OCI-M2 (cell line): ENCODE measurements around the gene PWWP2B.

Experiments
- DNase-seq: peaks from one replicate; lab custom pipeline; 2025; ENCODE audit not compliant: unreplicated experiment; lab: John Stamatoyannopoulos, UW

Gene PWWP2B

DNA sequence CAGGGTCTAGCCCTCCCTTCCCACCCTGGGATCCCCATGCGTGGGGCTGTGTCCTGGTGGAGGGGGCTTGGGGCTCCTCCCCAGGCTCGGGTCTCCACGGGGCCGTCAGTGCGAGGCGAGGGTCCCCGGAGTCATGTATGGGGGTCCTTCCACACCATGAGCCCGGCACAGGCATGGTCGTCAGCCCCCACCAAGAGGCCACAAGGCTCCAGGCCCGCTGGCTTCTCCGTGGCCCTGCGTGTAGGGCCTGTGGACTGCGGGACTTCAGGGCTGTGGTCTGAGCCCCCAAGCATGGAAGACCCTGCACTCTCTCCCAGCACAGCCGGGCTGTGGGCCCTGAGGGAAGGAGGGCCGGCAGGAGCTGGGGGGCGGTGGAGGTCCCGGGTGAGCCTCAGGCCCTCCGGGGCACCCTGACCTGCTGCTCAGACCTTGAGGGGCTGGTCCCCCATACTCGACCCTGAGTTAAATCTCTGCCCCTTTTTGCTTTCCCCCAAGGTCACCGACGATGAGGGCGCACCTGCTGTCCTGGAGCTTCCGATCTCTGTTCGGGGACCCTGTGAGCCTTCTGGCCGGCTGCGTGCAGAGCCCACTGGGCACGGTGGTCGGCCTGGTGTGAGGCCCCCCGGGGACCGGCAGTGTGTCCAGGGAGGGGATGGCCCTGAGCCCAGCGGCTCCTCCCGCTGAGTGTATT is 19.7 kb downstream of the PWWP2B start:
- DNase-seq = no peak

DNA sequence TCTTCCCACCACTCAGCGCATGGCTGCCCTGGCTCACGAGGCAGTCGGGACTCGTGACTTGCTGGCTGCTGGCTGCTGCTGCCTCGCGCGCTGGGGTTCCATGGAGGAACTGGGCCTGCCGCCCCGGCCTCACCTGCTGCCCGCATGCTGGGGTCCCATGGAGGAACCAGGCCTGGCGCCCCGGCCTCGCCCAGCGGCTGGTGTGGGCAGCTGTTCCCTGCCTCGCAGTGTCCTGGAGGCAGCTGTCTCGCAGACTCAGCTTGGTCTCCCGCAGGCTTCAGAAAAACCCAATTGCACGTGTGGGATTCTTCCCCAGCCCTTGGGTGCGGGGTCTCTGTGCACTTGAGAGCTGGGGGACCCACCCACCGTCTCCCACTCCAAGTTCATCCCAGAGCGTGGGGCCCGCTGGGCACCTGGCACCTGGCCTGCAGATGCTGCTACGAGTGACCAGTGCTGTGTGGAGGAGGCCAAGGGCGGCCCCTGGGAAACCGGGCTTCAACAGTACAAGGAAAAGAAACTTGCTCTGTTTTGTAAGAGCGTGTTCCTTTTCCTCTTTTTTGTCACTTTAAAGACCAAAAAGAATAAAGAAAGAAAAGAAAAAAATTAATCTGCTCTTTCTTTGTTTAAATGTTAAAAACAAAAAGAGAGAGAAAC is 20.4 kb downstream of the PWWP2B start:
- no peak for DNase-seq

DNA sequence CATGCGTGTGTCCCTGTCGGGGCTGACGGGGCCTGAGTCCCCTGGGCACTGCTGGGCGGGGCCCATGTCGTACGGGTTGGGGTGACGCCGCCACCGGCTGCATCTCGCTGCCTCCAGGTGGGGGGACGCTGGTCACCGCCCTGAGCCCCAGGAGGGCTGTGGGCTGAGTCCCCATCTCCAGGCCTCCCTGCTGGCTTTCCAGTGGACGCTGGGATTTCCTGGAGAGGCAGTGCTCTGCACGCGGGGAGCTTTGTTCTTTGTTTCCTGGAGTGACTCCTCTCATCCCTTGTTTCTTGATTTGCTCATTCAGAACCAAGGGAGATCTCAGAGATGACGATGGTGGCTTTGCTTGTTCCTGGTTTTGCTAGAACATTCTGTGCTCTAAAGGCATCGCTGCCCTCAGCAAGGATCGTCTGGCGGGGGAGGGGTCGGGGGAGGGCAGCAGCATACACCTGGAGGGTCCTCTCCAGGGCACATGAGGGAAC is 21.0 kb downstream of the PWWP2B start:
- no peak for DNase-seq

DNA sequence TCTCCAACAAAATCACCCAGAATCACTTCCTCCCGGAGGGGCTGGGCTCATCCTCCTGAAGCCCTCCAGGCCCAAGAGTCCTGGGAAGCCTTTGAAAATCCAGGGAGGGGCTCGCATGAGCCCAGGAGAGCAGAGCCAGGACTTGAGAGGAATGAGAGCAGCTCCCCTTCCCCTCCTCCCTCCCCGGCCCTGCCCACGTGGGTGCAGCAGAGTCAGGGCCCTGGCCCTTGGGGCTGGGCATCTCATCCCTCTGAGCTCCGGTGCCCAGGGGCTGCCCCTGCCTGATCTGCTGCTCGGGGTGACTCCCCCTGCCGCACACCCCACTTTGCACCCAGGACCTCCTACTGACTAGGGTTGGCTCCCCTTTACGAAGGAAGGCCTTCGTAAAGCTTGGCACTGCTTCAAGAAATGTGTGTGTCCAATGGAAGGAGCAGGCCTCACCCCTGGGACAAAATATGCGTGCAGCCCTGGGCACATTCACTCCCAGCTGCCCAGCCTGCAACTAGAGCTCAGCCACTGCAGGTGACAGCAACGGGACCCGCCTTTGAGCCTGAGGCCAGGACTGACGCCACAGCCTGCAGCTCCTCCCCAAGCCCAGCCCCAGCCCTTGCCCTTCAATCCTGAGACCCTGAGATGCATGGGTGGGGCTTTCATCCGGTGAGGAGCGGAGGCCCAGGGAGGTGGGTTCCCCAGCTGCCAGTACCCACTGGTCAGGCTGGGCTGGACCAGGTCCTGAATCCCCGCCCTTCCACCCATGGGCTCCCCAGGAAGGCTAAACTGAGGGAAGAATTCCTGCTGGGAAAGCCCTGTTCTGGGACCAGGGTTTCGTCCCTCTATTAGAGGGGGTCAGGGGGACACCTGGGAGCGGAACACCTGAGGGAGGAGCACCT is 21.8 kb downstream of the PWWP2B start:
- DNase-seq = no peak

DNA sequence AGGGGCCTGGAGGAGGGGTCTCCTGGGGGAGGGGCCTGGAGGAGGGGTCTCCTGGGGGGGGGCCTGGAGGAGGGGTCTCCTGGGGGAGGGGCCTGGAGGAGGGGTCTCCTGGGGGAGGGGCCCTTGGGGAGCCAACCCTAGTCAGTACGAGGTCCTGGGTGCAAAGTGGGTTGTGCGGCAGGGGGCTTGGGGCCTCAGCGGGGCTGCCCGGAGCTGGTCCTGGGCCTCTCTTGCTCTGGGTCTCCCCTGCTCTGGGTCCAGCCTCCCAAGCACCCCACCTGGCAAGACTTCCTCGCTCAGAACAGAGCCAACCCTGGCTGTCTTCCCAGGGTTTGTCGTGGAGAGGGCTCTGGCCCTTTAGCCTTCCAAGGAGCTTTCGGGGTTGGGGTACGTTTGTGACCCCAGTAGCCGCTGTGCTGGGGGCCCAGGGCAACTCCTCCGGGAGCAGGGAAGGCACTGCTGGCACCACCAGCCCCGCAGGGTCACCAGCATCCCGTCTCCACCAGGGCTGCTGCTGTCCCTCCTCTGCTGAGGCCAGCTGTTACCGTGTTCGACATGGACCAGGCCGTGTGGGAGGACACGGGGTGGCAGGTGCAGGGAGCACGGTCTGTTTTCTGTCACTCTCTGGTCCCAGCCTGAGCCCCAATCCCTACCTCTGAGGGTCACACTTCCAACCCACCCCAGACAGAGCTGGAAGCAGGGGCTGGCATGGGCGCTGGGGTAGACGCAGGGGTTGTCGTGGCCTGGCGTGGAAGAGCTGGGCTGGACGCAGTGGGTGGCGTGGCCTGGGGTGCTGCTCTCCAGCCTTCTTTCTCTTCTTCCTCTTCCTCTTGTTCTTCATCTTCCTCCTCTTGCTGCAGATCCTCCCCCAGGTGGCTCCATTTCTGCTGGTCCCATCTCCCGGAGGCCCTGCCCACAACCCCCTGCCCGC is 22.8 kb downstream of the PWWP2B start:
- no peak for DNase-seq

DNA sequence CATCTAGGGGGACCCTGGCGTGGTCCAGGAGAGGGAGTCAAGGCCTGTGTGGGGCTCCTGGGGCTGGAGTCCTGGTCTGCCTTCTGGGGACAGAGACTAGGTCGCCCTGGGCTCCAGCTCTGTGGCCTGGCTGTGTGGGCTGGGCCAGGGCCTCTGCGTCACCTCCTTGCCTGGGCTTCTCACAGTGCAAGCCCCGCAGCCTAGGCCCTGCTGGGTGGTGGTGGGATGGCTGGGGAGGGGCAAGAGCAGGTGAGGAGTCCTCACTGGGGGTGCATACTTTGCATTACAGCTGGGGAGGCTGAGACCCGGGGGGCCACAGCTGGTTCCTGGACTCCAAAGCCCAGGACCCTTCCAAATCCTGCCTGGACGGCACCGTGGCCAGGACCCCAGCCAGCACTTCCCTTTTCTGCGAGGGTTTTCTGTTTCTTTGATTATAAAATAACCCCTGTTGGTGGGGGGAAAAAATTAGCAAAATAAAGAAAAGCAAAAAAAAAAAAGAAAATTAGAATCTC is 23.5 kb downstream of the PWWP2B start:
- no peak for DNase-seq

DNA sequence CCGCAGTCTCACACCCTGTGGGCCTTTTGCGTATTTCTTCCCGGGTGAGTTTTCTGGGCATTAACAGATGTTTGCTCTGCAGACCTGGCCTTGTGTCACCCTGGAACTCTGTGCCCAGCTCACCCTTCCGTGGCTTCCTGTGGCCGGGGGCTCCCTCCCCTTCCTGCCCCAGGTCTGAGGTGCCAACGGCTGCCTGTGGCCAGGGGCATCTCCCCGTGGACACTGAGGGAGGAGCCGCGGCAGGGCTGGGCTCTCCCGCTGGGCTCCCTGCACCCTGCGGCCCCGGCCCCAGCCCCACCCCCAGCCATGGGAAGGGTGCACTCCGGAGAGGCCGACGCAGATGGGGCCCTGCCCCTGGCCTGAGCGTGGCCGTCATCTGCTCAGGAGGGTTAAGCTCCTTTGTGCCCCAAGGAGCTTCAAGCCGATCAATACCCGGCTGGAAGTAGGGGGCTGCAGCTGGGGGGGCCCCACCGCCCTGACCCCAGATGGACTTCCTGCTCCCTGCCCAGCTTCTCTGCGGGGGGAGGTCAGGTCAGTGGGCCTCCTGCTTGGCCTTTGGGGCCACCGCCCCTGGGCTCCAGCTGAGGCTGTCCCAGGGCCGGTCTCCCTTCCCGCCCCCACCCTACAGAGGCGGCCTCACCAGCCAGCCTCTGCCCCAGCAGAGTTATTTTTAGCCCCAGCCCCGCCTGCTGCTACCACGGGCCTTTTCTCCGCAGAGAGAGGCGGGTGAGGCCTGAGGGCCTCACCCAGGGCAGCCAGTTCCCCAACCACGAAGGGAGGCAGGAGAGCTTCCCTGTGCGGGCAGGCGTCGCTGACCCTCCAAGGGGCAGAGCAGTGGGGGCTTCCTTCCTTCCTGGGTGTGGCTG is 24.2 kb downstream of the PWWP2B start:
- no peak for DNase-seq

DNA sequence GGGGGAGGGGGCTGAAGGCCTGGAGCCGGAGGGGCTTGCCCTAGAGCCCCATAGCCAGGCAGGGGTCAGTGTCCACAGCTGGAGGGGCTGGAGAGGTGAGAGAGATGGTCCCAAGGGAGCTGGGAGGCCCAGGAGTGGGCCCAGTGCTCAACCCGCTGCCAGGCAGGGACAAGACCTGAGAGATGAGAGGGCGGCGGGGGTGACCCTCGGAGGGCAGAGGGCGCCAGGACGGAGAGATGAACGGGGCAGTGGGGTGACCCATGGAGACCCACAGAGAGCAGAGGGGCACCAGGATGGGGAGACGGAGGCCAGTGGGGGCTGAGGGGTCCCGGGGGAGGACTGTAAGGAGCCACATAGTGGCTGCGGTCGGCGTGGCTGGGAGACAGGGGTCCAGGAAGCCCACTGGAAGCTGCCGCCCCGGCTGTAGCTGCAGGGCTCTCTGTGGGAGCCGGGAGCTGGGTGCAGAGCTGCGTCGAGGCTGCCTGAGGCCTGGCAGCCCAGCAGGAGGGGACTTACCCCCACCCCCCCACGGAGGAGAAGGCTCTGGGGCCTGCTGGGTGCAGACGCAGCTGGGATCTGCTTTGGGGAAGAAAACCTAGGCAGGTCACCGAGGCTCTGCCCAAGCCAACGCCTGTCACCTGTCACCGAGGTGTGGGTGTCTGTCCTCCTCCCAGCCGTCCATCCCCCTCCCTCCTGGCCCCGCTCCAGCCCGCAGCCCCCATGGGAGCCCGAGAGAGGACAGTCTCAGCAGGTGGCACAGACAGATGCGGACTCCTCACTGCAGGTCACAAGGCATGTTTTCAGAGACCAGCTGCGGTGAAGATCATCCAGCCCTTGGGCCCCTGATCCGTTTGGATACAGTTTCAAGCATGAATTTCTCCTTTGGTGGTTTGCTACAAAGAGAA is 25.1 kb downstream of the PWWP2B start:
- no peak for DNase-seq

DNA sequence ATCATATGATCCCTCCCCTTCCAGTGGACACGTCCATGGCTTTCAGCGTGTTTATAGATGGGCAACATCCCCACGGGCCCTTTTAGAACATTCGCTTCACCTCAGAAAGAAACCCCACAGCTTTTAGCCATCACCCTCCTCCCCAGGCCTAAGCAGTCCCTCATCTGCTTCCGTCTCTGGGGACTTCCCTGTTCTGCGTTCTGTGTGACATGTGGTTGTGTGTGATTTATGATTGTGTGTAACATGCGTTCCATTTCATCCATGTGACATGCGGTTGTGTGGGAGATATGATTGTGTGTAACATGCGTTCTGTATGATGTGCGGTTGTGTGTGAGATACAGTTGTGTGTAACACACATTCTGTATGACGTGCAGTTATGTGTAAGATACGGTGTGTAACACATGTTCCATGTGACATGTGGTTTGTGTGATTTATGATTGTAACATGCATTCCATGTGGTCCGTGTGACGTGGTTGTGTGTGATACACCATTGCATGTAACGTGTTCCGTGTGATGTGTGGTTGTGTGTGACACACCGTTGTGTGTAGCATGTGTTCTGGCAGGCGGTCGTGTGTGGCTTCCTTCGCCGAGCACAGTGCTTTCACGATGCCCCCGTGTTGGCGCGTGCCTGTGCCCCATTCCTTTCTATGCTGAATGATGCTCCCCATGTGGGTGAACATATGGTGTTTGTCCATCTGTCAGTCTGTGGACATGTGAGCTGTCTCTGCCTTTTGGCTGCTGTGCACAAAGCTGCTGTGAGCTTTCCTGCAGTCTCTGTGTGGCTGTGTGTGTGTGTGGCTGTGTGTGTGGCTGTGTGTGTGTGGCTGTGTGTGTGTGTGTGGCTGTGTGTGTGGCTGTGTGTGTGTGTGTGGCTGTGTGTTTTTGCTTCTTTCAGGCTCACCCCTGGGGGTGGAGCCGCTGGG is 26.2 kb downstream of the PWWP2B start:
- no peak for DNase-seq

DNA sequence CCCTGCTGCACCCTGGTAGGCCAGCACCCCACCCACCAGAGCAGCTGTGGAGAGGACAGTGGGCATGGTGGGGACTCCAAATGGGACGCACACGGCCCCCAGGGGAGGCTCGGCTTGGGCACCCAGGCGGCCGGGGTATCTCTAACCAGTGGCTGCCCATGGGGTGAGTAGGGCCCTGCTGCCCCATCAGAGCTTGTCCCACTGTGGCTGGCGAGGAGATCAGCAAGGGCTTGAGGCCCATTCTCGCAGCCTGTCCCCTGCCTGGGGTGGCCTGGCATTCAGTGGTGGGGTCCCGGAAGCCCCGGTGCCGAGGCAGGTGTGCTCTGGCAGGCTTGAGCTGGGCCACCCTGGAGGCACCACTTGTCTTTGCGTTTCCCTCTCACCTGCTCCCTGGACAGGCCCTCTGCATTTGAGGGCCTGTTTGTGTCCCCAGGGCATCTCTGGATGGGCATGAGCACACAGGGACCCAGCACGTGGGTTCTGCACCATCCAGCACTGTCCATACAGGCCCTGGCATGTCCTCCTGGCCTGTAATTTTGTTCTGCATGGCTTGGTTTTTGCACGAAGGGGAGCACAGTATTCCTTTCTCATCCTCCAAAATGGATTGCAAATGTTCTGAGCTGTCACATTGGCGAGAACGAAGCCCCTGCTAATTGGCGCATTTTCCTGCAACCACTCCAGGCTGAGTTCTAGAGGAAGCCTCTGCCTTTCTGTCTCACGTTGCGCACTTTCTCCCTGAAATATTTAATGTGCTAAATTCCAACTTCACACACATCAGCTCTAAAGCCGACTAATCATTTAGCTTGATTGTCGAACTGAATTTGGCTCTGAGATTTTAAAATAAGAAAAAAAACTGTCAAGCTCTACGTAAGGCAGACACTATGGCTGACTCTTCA is 27.2 kb downstream of the PWWP2B start:
- DNase-seq = no peak

DNA sequence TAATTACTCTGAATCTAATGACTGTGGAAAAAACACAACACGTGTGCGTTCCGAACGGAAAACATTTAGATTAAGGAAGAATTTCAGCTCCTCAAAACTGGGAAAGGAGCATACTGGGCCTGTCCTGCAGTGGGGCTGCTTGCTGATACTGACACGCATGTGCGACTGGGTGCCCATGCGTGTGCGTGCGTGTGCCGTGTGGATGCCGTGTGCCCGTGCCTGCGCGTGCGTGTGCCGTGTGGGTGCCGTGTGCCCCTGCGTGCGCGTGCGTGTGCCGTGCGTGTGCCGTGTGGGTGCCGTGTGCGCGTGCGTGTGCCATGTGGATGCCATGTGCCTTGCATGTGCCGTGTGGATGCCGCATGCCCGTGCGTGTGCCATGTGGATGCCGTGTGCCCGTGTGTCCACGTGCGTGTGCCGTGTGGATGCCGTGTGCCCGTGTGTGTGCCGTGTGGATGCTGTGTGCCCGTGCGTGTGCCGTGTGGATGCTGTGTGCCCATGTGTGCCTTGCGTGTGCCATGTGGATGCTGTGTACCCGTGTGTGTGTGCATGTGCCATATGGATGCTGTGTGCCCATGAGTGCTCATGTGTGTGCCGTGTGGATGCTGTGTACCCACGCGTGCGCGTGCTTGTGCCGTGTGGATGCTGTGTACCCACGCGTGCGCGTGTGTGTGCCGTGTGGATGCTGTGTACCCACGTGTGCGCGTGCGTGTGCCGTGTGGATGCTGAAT is 28.2 kb downstream of the PWWP2B start:
- no peak for DNase-seq

DNA sequence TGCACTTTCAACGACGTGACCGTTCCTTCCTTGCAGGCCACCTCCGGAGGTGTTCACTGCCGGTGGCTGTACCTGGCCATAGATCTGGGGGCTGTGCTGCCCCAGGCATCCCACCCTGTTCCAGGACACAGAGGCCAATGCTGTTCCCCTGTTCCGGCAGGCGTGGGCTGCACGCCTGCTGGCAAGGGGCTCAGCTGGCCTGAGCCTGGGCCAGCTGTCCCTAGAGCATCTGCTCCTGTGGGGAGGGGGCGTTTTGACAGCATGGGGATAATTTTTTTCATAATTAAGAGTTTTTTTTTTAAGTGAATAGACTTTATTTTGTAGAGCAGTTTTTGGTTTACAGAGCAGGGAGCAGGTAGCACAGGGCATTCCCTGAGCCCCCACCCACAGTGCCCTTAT is 28.8 kb downstream of the PWWP2B start:
- no peak for DNase-seq

DNA sequence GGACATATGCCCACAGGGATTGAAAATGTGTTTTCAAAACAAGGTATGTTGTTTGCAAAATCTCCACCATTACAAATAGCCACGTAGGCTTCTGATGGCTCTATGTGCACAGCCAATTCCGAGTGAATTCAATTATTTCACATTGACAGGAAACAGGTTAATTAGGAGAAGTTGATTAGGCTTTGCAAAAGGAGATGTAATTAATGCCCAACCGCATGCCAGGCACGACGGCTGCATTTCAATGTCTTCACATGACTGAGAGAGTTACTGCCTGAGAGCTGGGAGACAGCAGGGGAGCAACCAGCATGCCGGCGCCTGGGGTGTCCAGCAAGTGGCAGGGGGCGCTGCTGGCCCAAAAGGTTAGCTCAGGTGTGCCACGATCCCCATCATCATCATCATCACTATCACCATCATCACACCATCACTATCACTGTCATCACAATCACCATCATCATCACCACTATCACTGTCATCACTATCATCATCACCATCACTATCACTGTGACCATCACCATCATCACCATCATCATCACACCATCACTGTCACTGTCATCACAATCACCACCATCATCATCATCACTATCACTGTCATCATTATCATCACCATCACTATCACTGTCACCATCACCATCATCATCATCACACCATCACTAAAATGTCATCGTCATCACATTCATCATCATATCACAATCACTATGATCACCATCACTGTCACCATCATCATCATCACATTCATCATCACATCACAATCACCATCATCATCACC is 30.2 kb downstream of the PWWP2B start:
- no peak for DNase-seq

DNA sequence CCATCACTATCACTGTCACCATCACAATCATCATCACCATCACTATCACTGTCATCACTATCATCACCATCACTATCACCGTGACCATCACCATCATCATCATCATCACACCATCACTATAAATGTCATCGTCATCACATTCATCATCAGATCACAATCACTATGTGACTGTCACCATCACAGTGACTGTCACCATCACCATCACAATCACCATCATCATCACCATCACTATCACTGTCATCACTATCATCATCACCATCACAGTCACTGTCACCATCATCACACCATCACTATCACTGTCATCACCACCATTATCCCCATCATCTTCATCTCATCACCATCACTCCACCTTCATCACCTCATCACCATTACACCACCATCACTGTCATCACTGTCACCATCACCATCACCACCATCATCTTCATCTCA is 31.0 kb downstream of the PWWP2B start:
- no peak for DNase-seq

DNA sequence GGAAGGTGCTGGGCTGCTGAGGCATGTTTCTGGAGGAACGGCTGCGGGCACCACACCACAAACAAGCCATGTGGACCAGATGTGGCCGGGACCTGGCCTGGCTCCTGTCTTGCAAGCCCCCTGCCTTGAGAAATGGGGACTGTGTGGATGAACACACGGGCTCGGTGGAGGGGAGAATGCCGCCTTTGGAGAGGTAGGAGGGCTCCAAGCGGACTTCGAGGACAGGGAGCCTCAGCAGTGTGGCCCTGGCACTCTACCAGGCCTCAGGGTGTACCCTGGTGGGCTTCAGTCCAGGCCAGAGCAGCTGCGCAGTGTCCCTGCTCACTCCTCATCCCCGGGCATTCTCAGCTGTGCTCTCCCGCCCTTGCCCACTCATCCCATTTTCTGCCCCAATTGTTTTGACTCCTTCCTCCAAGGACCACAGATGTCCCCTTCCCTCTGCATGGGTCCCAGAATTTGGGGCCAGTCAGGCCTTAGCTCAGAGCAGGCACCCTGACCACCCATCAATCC is 31.5 kb downstream of the PWWP2B start:
- no peak for DNase-seq
